Thyroid gland (tissue), 4 donors: ENCODE measurements around the gene CTNNA3. TPM values are rescaled to one million over a fixed set of nuclear protein-coding genes. Genes with fewer than 3 reads are reported as not detected.

ENCODE experiments used
- DNase-seq, 2 donors: peaks; one replicate each; pipeline ENCODE4 v3.0.0-alpha.2; 2019
- H3K27ac ChIP-seq, 3 donors: fragments of 200-600 bp; sonication (generic); 1 replicate in 2 of 3; 2 replicates in 1 of 3; pipeline ENCODE4 v1.5.1; 2016 to 2019; ENCODE audit warnings: mild to moderate bottlenecking in 1 of 3, moderate library complexity in 1 of 3
- H3K27me3 ChIP-seq: fragments of 200-600 bp; sonication (generic); one replicate; pipeline ENCODE4 v1.5.1; 2019
- H3K36me3 ChIP-seq, 2 donors: fragments of 200-600 bp; sonication (generic); one replicate each; pipeline ENCODE4 v1.5.1; 2016 to 2019
- H3K4me1 ChIP-seq, 2 donors: fragments of 200-600 bp; sonication (generic); one replicate each; pipeline ENCODE4 v1.5.1; 2017 to 2019
- H3K4me3 ChIP-seq, 3 donors: fragments of 200-600 bp; sonication (generic); replicated peaks in 1 of 3; 1 replicate in 2 of 3; 2 replicates in 1 of 3; pipeline ENCODE4 v1.5.1; 2016; ENCODE audit warnings: mild to moderate bottlenecking in 1 of 3
- H3K9me3 ChIP-seq: fragments of 200-600 bp; sonication (generic); one replicate; pipeline ENCODE4 v1.5.1; 2017
- POLR2A ChIP-seq, 2 donors: fragments of 450-650 bp; IDR thresholded peaks; one replicate each; pipeline ENCODE4 v1.6.1; 2017; ENCODE audit warnings: antibody characterized with exemption in 2 of 2, mild to moderate bottlenecking in 2 of 2, moderate library complexity in 1 of 2
- WGBS, 2 donors: methylation state at CpG; one replicate each; pipeline ENCODE4 v1.1.5; 2017; 5-methylcytosine and 5-hydroxymethylcytosine counted together
- intact Hi-C: fragments of 100-400 bp; cut with DNase I; formaldehyde crosslinking; loops from one replicate; pipeline ENCODE4 v1.15.1; 2023
- total RNA-seq, 4 donors: library from RNA; depleted of rRNA; stranded (reverse); fragments of >200 nt; gene quantifications; one replicate each; pipeline ENCODE4 v1.2.3, GENCODE V29; 2016
- TF ChIP-seq, protein P1 (sequence below), 6 experiments: fragments of 200-600 bp in 3 of 6; fragments of 450-650 bp in 3 of 6; sonication (generic) in 3 of 6; IDR thresholded peaks; one replicate each; pipeline ENCODE4 v1.5.1; 2016 to 2019; ENCODE audit warnings: antibody characterized with exemption in 6 of 6, mild to moderate bottlenecking in 2 of 6, inconsistent platforms in 1 of 6, moderate library complexity in 1 of 6

The CTNNA3 gene
- total RNA-seq, 4 donors from 2014 or later = 0.11 to 0.79 (median 0.13) TPM; not detected in 1

DNA sequence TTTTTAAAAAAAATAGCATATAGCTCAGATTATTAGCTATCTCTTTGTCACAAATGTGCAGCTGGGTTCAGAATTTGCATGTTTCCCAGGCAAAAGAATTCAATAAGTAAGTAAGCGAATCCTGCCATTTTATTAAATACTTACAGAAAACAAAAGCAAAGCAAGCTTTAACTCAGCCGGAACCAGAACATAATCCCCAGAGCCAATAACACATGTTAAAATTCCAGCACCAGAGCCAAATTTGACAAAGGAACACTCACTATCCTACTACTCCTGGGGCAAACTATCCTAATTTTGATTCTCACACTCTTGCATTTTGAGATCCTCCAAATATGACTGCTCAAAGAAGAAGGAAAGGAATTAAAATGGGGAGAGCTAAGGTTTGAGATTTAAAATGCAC is 737.5 kb downstream of the CTNNA3 start:
- no peak overlapping the region for H3K4me3 ChIP-seq
- intact Hi-C loops = no loop called here
- peak overlapping the region in 1 of 3 donors; percentile 22 for H3K27ac ChIP-seq
- H3K36me3 ChIP-seq = no peaks in the 10 kb centered on the region
- H3K4me1 ChIP-seq = no peaks in the 10 kb centered on the region
- TF ChIP-seq POLR2A (IDR thresholded peaks at IDR 0.05) = no peak
- TF ChIP-seq, protein P1, sequence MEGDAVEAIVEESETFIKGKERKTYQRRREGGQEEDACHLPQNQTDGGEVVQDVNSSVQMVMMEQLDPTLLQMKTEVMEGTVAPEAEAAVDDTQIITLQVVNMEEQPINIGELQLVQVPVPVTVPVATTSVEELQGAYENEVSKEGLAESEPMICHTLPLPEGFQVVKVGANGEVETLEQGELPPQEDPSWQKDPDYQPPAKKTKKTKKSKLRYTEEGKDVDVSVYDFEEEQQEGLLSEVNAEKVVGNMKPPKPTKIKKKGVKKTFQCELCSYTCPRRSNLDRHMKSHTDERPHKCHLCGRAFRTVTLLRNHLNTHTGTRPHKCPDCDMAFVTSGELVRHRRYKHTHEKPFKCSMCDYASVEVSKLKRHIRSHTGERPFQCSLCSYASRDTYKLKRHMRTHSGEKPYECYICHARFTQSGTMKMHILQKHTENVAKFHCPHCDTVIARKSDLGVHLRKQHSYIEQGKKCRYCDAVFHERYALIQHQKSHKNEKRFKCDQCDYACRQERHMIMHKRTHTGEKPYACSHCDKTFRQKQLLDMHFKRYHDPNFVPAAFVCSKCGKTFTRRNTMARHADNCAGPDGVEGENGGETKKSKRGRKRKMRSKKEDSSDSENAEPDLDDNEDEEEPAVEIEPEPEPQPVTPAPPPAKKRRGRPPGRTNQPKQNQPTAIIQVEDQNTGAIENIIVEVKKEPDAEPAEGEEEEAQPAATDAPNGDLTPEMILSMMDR (IDR thresholded peaks at IDR 0.05) = no peak
- DNase-seq = no peak
- H3K27me3 ChIP-seq = no peaks in the 10 kb centered on the region
- H3K9me3 ChIP-seq = no peaks in the 10 kb centered on the region
- 49 to 50% methylated on average over 2 of the region's 2 CpGs for WGBS, 2 donors

DNA sequence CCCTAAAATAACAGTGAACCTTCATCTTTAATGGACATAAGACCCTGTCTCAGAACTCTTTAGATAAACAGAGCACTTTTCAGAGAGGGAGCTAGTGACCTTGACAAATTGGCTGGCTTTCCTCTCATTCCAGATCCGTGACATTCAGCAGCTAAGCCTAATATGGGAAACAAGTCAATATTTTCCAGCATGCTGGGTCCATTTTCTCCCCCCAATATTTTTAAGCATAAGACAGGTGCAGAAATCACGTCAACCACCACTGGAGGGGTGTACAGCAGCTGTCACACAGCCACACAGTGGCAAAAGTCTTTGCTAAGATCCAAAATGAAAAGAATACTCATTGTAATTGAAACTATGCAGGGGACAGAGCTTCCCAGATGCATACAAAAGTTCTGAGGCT is 744.1 kb downstream of the CTNNA3 start:
- TF ChIP-seq POLR2A (IDR thresholded peaks at IDR 0.05) = no peak
- TF ChIP-seq, protein P1 (IDR thresholded peaks at IDR 0.05) = no peak
- Histone ChIP-seq H3K4me3 (no peak overlapping the region), H3K27ac (no peak overlapping the region), H3K9me3 (no peaks in the 10 kb centered on the region), H3K4me1 (no peaks in the 10 kb centered on the region), H3K36me3 (no peaks in the 10 kb centered on the region), H3K27me3 (no peaks in the 10 kb centered on the region)
- no peak for DNase-seq
- intact Hi-C loops = no loop called here
- 72 to 80% methylated on average over 2 of the region's 2 CpGs for WGBS, 2 donors

GRCh38 chr10:66943590-66943989 is 752.4 kb downstream of the CTNNA3 start:
- intact Hi-C loops = no loop called here
- no peaks in the 10 kb centered on the region for H3K4me1 ChIP-seq
- H3K4me3 ChIP-seq = no peak overlapping the region
- no peak overlapping the region for H3K27ac ChIP-seq
- H3K27me3 ChIP-seq = no peaks in the 10 kb centered on the region
- WGBS, 2 donors = 76 to 98% methylated on average over 2 of the region's 2 CpGs
- H3K9me3 ChIP-seq = no peaks in the 10 kb centered on the region
- no peaks in the 10 kb centered on the region for H3K36me3 ChIP-seq
- DNase-seq = no peak
- no peak for TF ChIP-seq POLR2A (IDR thresholded peaks at IDR 0.05)
- TF ChIP-seq, protein P1 (IDR thresholded peaks at IDR 0.05) = no peak

GRCh38 chr10:66942407-66942806 is 753.6 kb downstream of the CTNNA3 start:
- WGBS, 2 donors = 89 to 90% methylated on average over 1 of the region's 1 CpG
- Histone ChIP-seq H3K4me3 (no peak overlapping the region), H3K27me3 (no peaks in the 10 kb centered on the region), H3K4me1 (no peaks in the 10 kb centered on the region), H3K27ac (no peak overlapping the region), H3K36me3 (no peaks in the 10 kb centered on the region), H3K9me3 (no peaks in the 10 kb centered on the region)
- intact Hi-C loops = no loop called here
- no peak for DNase-seq
- TF ChIP-seq, protein P1 (IDR thresholded peaks at IDR 0.05) = no peak
- no peak for TF ChIP-seq POLR2A (IDR thresholded peaks at IDR 0.05)

DNA sequence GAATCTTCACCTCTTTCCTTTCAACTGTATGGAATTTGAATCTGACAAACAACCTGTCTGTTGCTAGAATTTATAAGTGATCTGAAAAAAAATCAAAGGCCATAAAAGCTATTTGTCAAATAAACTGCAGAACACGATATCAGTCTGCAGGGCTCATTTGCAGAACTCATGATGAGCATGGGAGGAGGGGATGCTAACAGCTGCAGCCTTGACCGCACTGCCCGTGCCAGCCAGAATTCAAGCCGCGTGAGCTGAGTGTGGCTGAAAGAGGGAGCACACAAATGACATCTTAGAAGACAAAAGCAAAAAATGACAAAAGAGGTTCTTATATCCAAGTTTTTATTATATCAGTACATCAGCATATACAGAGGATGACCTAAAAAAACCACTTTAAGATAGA is 754.5 kb downstream of the CTNNA3 start:
- 77 to 78% methylated on average over 5 of the region's 5 CpGs for WGBS, 2 donors
- no peaks in the 10 kb centered on the region for H3K36me3 ChIP-seq
- H3K4me1 ChIP-seq = no peaks in the 10 kb centered on the region
- H3K9me3 ChIP-seq = no peaks in the 10 kb centered on the region
- no peak overlapping the region for H3K4me3 ChIP-seq
- no peak overlapping the region for H3K27ac ChIP-seq
- TF ChIP-seq, protein P1 (IDR thresholded peaks at IDR 0.05) = no peak
- TF ChIP-seq POLR2A (IDR thresholded peaks at IDR 0.05) = no peak
- DNase-seq = no peak
- H3K27me3 ChIP-seq = no peaks in the 10 kb centered on the region
- intact Hi-C loops = no loop called here
